Activated T-cell treated with anti-CD3 and anti-CD28 coated beads for 1 hour (primary cell): Measurements from ENCODE around the gene MST1R.

Experiments used
- DNase-seq: peaks from one replicate; pipeline ENCODE4 v3.0.0-alpha.2; 2020; ENCODE audit warnings: low read depth

The MST1R gene

GRCh38 chr3:49877716-49878115 is 26.0 kb downstream of the MST1R start:
- DNase-seq: no peak

DNA sequence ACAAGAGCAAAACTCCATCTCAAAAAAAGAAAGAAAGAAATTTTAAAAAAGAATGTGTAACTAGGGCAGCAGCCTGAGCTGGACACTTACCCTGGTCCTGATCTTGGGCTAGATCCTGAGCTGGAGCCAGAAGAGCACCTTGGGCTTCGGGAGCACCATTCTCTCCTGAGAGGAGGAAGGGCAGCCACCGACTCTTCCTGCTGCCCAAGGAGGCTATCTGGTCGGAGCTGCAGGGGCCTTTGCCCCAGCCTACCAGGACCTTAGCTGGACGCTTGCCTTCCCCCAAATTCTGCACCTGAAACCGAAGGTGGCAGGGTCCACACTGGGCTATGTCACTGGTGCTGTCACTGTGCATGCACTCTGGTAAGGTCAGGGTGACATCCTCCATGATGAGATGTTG is 27.1 kb downstream of the MST1R start:
- no peak for DNase-seq

DNA sequence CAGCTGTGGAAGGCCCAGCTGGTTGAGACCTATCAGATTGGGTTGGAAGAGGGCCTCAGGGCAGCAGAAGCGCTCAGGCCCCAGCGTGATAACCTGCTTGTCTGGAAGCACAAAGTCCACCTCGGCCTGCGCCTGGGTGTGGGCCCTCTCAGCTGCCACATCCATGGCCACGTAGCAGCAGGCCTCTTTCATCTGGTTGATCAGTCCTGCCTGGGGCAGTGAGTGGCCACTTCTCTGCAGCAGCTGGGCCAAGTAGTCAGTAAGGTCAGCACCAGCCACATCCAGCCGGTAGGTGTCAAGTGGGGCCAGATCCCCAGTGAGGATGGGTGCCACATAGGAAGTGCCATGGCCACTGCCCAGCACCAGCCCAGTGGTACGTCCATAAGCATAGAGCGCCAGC is 30.1 kb downstream of the MST1R start:
- no peak for DNase-seq

- no peak for DNase-seq
Observed at GRCh38 chr3:49872801-49873281, 30.8 kb downstream of the MST1R start.

DNA sequence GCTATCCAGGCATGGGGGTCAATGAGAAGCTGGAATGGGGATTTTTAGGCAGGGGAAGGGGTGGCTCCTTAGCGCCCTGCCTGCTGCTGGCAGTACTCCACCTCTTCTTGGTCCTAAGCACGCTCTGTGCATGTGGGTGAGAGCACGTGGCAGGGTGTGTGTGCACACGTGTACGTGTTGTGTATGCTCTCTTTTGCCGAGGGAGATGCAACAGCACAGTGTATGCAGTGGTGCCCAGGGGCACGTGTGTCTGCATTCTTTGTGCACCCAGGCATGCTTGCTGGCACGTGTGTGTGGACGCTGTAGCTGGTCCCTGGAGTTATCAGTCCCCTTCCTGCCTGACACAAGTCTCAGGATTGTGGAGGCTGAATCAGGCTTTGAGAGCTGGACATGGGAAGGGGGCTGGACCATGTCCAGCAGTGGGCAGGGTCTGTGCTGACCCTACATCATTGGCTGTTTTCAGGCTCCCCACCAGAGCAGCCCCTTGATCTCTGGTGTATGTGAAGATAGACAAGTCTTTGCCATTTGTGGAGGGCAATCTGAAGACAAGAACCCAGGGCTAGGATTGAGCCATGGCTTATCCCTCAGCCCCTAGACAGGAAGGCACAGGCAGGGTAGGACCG is 32.0 kb downstream of the MST1R start:
- DNase-seq: no peak

- DNase-seq: peak; percentile 13
Observed at GRCh38 chr3:49869525-49870126, 34.0 kb downstream of the MST1R start, which contains the start of gene CAMKV. Gene CAMKV (minus strand): TSS chr3:49869906. CDS start chr3:49862388, 7,518 bp downstream.

GRCh38 chr3:49868862-49869466 is 34.7 kb downstream of the MST1R start:
- no peak for DNase-seq

DNA sequence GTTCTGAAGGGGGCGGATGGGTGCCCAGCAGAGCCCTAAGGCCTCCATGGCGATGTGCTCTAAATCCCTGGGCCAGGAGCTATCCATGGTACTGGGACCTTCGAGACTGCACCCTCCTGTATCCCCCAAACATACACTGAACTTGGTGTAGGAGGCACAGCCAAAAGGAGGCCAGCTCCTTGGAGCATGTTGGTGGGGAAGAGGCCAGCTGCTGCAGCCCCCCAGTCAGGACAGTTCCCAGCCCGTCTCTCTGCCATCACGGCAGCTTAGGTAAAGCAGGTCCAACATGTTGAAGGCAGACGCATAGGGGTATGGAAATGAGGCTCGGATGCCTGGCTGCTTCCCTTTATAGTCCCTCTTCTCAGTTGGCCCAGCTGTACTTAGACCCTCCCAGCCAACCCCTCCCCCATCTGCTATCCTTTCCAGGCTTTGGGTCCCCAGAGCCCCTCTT is 35.8 kb downstream of the MST1R start:
- no peak for DNase-seq

GRCh38 chr3:49867400-49867799 is 36.3 kb downstream of the MST1R start:
- no peak for DNase-seq

GRCh38 chr3:49865198-49865784 is 38.4 kb downstream of the MST1R start:
- no peak for DNase-seq

DNA sequence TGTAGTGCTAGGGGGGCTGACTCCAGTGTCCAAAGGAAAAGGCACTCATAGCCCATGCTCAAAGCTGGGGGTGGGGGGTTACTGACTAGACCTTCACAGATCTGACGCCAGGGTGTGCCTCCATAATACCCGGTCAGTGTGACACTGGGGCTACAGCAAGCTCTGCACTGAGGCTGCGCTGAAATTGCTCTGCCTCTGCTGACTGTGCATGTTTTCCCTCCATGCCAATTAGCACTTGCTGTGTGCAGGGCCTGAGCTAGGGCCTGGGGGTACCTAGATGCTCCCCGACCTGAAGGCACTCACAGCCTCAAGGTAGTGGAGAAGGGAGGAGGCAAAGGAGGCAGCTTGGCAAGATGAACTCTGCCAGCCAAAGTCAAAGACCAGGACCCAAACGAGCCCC is 39.2 kb downstream of the MST1R start:
- no peak for DNase-seq

GRCh38 chr3:49859576-49860305 is 43.9 kb downstream of the MST1R start:
- no peak for DNase-seq

DNA sequence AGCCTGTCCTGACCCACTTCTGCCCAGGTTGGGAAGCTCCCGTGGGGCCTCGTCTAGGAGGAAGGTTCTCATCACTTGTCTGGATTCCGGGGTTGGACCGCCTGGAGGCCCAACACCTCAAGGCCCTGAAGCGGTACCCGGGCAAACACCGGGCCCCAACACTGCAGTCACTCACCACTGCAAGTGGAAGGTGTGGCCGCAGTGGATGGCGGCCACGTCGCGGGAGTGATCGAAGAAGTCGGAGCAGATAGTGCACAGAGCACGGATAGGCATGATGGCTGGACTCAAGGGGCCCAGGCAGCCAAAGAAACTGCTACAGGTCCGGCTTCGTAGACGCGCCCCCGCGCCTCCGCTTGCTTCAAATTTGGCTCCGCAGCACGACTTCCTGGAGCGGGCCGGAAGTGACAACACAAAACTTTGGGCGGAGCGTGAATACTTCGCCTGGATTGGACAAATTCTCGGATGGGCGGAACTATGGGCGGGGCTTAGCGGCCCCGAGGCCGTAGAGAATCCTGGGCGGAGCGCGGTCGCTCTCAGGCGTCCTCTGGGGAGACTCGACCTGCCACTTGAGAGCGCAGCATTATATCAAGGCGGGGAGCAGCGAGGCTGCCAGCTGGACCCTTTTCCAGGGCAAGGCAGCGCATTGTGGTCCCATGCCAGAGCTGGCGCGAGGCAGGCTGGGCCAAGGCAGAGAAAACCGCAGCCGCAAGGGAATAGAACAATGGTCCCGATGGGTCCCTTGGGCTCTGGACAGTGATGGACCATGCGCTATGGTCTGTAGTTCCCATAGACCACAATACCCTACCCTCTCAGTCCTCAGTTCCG is 47.3 kb downstream of the MST1R start, which contains the start of gene TRAIP:
Gene TRAIP (minus strand): TSS at position 384 of the 825 bp plus-strand sequence. CDS start 111 bp downstream, at position 273.
- DNase-seq: peak; percentile 91

DNA sequence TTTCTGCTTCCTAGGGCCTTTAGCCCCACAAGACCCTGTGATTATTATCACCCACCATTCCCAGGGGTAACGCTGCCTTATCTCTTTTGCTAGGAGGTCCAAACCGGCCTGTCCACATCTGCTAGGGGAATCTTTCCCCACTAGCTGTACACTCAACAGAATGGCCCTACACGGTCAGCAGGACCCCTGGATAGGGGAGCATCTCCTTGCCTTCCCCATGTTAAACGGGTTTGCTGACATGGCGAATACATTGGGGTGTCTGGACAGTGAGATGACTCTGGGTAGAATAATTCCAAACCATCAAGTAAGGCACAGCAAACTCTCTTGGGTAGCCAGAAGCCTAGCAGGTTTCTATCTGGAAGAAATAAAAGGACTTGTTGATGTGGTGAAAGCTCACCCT is 48.0 kb downstream of the MST1R start:
- no peak for DNase-seq

GRCh38 chr3:49845694-49846093 is 58.0 kb downstream of the MST1R start:
- no peak for DNase-seq

GRCh38 chr3:49844464-49845183 is 59.0 kb downstream of the MST1R start:
- DNase-seq: no peak

DNA sequence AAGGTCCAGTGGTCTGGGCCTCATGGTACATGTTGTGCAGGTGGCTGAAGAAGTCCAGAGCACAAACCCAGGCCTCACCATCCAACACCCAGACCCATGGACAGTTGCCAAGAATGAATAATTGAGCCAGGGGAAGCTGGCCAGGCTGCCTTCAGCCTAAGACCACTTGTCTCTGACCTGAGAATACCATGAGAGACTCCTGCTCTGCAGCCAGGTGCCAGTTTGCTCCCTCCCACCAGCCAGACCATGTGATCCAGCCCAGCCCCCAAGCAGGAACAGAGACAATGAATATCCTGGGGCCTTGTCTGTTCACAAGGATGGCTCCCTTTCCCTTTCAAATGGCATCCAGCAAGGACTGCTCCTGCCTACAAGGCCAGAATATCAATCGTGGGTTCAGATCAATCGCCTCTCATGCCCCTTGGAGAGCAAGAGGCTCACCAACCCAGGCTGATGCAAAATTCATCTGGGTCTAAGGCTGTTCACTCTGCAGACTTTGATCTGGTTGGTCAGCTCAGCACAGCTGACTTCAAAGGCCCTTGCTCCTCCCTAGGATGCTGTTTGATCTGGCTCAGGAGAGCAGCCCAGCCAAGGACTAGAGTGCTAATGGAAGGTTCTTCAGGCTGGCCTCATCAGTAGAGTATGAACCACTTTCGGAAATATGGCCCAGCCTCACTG is 60.7 kb downstream of the MST1R start:
- DNase-seq: no peak

GRCh38 chr3:49841806-49842205 is 61.9 kb downstream of the MST1R start:
- no peak for DNase-seq

- DNase-seq: no peak
Observed at GRCh38 chr3:49841126-49841696, 62.5 kb downstream of the MST1R start.

DNA sequence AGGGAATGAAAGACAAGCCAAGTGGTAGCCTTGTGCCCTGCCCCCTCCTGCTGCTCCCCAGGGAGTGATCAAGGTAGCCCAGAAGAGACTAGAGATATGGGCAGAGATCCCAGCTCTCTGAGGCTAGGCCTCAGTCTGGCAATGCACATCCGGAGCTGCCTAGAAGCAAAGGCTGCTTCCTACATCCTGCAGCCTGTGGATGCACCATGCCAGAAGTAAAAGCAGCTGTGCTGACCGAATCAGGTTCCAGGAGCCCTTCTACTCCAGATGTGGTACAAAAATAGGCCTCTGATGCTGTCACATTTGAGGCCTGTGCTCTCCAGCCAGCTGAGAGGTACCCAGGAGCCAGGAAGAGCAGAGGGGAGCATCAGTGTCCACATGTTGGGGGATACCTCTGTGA is 63.3 kb downstream of the MST1R start:
- no peak for DNase-seq
